ENCODE data around the gene TCAIM.

DNA sequence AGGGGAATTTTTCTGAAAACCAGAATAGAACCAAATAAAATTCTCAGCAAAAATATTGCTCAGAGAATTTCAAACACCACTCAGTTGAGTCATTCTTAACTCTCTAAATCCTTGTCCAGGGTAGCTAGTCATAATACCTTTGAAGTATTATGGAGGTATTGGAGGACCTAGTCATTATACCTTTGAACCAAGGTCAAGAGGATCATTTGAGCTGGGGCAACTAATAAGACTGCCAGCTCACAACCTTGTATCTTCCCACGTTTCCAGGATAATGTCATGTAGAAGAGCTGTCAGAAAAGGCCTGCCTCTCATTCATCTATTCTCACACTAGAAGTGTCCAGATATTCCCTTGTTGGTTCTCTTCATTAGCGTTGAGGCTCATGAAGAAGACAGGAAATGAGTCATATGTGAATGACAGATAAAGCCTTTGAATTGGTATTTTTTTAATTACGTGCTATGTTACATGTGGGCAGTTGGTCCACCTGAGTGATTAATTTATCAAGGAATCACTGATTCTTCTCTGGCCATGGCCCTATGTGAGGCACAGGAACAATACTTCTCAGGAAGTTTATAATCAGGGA lies 48.6 kb upstream of the TCAIM start:
- TF ChIP-seq POLR2AphosphoS5 (IDR thresholded peaks at IDR 0.05) (no peak), CTCF (IDR thresholded peaks at IDR 0.05) (no peak)

All from prostate gland (tissue), 2 donors.